ENCODE results near the gene ADAMTS17.

The ADAMTS17 gene

DNA sequence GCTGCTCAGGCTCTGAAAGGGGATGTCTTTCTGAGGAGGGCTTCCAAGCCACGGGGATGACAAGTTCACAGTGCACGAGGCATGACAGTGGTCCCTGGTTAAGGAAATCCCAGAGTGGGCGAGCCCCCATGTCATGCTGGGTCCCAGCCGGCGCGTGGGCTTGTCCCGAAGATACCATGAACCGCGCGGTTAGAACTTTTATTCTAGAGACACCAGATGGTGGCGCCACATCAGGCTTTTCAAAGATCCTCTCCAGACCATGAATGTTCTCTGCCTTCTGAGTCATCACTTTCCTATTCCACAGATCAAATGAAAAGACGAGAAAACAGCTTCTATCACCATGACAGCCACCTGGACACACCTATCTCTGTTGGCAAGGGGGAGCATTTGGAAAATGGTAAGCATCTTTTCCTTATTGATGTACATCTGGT lies 380.7 kb downstream of the ADAMTS17 start:
- no peak overlapping the region for H3K4me3 ChIP-seq (ENCODE audit: low read depth, low read length)
- no peak for DNase-seq (ENCODE audit: low read depth)
- TF ChIP-seq, protein P1, sequence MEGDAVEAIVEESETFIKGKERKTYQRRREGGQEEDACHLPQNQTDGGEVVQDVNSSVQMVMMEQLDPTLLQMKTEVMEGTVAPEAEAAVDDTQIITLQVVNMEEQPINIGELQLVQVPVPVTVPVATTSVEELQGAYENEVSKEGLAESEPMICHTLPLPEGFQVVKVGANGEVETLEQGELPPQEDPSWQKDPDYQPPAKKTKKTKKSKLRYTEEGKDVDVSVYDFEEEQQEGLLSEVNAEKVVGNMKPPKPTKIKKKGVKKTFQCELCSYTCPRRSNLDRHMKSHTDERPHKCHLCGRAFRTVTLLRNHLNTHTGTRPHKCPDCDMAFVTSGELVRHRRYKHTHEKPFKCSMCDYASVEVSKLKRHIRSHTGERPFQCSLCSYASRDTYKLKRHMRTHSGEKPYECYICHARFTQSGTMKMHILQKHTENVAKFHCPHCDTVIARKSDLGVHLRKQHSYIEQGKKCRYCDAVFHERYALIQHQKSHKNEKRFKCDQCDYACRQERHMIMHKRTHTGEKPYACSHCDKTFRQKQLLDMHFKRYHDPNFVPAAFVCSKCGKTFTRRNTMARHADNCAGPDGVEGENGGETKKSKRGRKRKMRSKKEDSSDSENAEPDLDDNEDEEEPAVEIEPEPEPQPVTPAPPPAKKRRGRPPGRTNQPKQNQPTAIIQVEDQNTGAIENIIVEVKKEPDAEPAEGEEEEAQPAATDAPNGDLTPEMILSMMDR (IDR thresholded peaks at IDR 0.05; ENCODE audit: low read depth, low read length, missing control alignments), result peak; percentile 17

DNA sequence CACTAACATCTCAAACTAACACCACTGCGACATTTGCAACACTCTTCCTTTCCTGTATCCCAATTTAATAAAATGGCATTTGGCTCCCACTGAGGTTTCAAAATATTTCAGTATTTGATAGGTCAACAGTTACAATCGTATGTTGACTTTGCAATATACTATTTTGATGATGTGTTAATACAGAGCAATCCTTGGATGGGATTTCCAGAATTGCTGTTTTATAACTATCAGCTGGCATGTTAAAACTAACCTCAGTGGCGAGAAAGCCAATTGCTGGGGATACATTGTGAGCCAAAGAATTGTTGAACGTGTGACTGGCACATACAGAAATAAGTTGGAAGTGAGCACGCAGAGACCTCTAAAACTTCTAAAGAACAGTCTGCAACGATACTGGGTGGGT lies 382.4 kb downstream of the ADAMTS17 start:
- H3K4me3 ChIP-seq (ENCODE audit: low read depth, low read length), result no peak overlapping the region
- DNase-seq (ENCODE audit: low read depth), result no peak
- TF ChIP-seq, protein P1 (IDR thresholded peaks at IDR 0.05; ENCODE audit: low read depth, low read length, missing control alignments), result no peak

DNA sequence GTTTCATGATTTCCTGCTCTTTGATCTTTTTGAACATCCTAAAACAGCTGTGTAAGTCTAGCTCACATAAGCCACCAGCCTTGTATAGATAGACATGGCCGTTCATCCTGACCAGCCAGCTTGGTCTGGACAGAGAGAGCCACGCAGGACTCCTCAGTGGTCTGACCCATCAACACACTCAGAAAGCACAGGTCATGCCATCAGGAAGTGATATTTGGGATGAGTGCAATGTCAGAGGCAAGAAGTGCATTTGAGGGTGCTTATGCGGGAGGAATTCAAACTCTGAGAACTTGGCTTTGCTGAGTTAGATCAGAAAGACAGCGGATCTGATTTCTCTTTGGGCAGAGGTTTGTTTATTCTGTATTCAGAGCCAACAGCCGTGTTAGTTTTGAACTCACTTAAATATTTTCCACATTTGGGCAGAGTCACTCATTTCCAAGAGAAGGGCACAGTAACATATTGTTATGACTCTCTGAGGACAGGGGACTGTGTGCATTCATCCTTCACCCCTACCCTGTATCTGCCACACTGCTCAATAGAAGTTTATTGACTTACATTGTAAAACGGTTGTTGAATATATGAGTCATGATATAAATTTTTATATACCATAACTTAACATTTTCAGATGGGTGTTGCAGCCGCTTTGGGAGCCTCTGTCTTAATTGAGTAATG lies 383.2 kb downstream of the ADAMTS17 start:
- DNase-seq (ENCODE audit: low read depth), result no peak
- TF ChIP-seq, protein P1 (IDR thresholded peaks at IDR 0.05; ENCODE audit: low read depth, low read length, missing control alignments), result no peak
- no peak overlapping the region for H3K4me3 ChIP-seq (ENCODE audit: low read depth, low read length)

DNA sequence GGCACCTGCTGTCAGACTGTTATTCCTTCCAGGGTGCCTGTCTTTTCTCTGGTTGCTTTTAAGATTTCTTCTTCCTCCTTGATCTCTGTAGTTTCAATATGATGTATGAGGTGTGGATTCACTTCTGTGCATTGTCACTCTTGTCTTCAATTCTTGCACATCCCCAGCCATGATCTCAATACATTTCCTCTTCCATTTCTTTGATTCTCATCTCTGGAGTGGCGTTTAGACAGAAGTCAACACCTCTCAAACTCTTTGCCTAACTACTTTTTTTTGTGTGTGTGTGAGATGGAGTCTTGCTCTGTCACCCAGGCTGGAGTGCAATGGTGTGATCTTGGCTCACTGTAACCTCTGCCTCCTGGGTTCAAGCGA lies 384.1 kb downstream of the ADAMTS17 start:
- H3K4me3 ChIP-seq (ENCODE audit: low read depth, low read length), result no peak overlapping the region
- TF ChIP-seq, protein P1 (IDR thresholded peaks at IDR 0.05; ENCODE audit: low read depth, low read length, missing control alignments), result no peak
- no peak for DNase-seq (ENCODE audit: low read depth)

DNA sequence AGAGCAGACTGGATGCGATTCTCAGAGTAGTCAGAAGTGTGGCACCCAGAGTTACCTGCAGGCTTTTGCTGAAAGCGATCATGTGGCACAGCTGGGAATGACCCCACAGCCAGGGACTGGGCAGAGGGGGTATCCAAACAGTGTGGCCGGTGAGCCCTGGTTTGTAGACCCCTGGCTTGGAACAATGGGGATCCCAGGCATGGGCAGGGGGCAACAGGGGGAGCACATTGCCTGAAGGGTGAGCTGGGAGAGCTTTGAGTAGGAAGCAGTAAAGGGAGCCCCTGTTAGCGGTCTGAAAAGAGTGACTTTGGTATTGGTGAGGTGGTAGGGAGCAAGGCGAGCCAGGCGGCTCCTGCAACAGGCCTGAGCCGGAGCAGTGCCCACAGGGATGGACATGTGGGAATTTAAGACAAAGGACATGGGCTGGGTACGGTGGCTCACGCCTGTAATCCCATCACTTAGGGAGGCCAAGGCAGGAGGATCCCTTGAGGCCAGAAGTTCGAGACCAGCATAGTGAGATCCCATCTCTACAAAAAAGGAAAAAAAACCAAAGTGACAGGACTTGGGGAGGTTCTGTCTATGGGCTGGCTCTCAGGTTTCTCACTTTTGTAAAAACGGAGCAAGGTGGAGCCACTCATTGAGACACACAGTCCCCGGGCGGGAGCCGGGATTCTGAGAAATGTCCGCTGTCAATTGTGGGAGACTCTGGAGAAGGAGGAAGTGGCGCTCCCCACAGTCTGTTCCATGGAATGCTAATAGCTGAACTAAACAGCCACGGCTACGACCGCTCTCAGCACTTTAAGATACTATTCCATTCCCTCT lies 384.7 kb downstream of the ADAMTS17 start:
- TF ChIP-seq, protein P1 (IDR thresholded peaks at IDR 0.05; ENCODE audit: low read depth, low read length, missing control alignments), result no peak
- no peak overlapping the region for H3K4me3 ChIP-seq (ENCODE audit: low read depth, low read length)
- DNase-seq (ENCODE audit: low read depth), result no peak

DNA sequence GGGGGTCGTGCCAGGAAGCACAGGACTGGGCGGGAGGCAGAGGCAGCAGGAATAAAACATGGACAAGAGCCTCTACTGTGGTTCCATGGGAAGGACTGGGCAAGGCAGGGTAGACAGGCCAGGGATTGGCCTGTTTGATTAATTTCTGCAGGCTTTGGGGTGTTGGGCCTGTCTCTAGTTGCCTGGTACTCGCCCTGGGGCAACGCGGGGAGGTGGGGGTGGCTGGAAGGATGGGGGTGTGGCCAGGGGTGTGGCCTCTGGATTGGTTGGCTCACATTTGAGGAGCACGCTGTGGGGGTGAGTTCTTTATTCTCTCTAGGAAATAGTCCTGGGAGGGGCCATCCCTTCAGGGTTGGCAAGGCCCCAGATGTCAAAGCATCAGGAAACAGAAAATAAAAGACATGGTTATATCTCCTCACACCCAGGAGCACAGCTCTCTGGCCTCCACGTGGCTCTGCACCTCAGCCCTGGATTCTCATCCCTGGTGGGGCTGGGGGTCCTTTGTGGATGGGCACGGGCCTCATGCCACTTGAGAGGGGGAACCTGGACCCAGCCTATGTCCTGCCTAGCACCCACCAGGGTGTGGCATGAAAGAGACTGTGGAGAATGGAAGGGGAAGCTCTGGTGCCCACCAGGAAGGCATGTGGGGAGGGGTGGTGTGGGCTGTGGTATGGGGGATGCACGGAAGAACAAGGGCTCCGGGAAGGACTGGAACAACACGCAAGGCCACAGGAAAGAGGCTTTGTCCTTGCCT lies 385.6 kb downstream of the ADAMTS17 start:
- H3K4me3 ChIP-seq (ENCODE audit: low read depth, low read length), result no peak overlapping the region
- no peak for DNase-seq (ENCODE audit: low read depth)
- TF ChIP-seq, protein P1 (IDR thresholded peaks at IDR 0.05; ENCODE audit: low read depth, low read length, missing control alignments), result no peak

Data from GM12864 (cell line).